IMR-90 (cell line): ENCODE results near the gene URAD. TPM values are rescaled to one million over a fixed set of nuclear protein-coding genes. Genes with fewer than 3 reads are reported as not detected.

ENCODE experiments used
- ATAC-seq: fragments of 200-7000 bp; cut with Tn5 transposase; 2 replicates; pipeline ENCODE4 v1.9.1; 2020; ENCODE audit warnings: low read depth, mild to moderate bottlenecking, moderate library complexity
- BruUV-seq: library from RNA; stranded (reverse); fragments of 400-500 nt; replicated peaks from 2 replicates; lab custom pipeline; 2021; lab: Mats Ljungman, UMichigan
- CTCF ChIA-PET: fragments of 300-600 bp; formaldehyde crosslinking; extraction: SDS; loops from one replicate; lab custom pipeline; 2021; ENCODE audit warnings: antibody characterized with exemption; lab: Yijun Ruan, JAX
- POLR2A ChIA-PET: fragments of 300-600 bp; sonication (Branson Sonifier 250); formaldehyde crosslinking; loops from one replicate; lab custom pipeline; 2022; ENCODE audit warnings: antibody characterized with exemption; ENCODE audit not compliant: unreplicated experiment; lab: Charles Lee
- DNase-seq: peaks from one replicate; pipeline ENCODE4 v3.0.0; 2013
- H2AFZ ChIP-seq: replicated peaks from 2 replicates; pipeline ENCODE3; 2013; ENCODE audit warnings: low read length, mild to moderate bottlenecking; ENCODE audit not compliant: poor library complexity
- H2AK5ac ChIP-seq: 2 replicates; pipeline ENCODE4 v1.6.1; 2013; ENCODE audit warnings: low read depth, low read length, inconsistent platforms
- H2AK9ac ChIP-seq: replicated peaks from 2 replicates; pipeline ENCODE3; 2013; ENCODE audit warnings: mild to moderate bottlenecking, low read depth, low read length, moderate library complexity; ENCODE audit not compliant: poor library complexity
- H2BK120ac ChIP-seq: 2 replicates; pipeline ENCODE4 v1.6.1; 2013; ENCODE audit warnings: low read depth, low read length, inconsistent platforms
- H2BK15ac ChIP-seq: 3 replicates; pipeline ENCODE4 v1.6.1; 2013; ENCODE audit warnings: low read depth, low read length, inconsistent platforms
- H2BK20ac ChIP-seq: 2 replicates; pipeline ENCODE4 v1.6.1; 2013; ENCODE audit warnings: low read depth, mild to moderate bottlenecking, inconsistent platforms, low read length, moderate library complexity
- H2BK5ac ChIP-seq: 2 replicates; pipeline ENCODE4 v1.6.1; 2013; ENCODE audit warnings: mild to moderate bottlenecking, low read depth, low read length, inconsistent platforms; ENCODE audit not compliant: poor library complexity, severe bottlenecking
- H3K14ac ChIP-seq: replicated peaks from 2 replicates; pipeline ENCODE4 v1.6.1; 2013; ENCODE audit warnings: low read depth, low read length, inconsistent platforms
- H3K18ac ChIP-seq: 2 replicates; pipeline ENCODE4 v1.6.1; 2013; ENCODE audit warnings: low read depth, low read length, control low read depth
- H3K23ac ChIP-seq: 2 replicates; pipeline ENCODE4 v1.6.1; 2013; ENCODE audit warnings: low read depth, low read length, inconsistent platforms
- H3K27ac ChIP-seq: 2 replicates; pipeline ENCODE4 v1.5.1; 2013; ENCODE audit warnings: mild to moderate bottlenecking, control low read depth, low read length; ENCODE audit not compliant: insufficient read depth
- H3K27me3 ChIP-seq: 2 replicates; pipeline ENCODE4 v1.6.1; 2013; ENCODE audit warnings: low read length; ENCODE audit not compliant: control insufficient read depth, insufficient read depth
- H3K36me3 ChIP-seq: 2 replicates; pipeline ENCODE4 v1.6.1; 2013; ENCODE audit warnings: low read length, mixed read lengths; ENCODE audit not compliant: control insufficient read depth, insufficient read depth
- H3K4ac ChIP-seq: 2 replicates; pipeline ENCODE4 v1.6.1; 2013; ENCODE audit warnings: low read depth, low read length, inconsistent platforms
- H3K4me1 ChIP-seq: 2 replicates; pipeline ENCODE4 v1.6.1; 2013; ENCODE audit warnings: low read length, mixed read lengths; ENCODE audit not compliant: control insufficient read depth, insufficient read depth
- H3K4me2 ChIP-seq: 2 replicates; pipeline ENCODE4 v1.6.1; 2013; ENCODE audit warnings: low read depth, mild to moderate bottlenecking, control low read depth, low read length, moderate library complexity
- H3K4me3 ChIP-seq: 2 replicates; pipeline ENCODE4 v1.5.1; 2013; ENCODE audit warnings: low read depth, mild to moderate bottlenecking, control low read depth, low read length, moderate library complexity; ENCODE audit not compliant: insufficient read depth
- H3K56ac ChIP-seq: 2 replicates; pipeline ENCODE4 v1.6.1; 2013; ENCODE audit warnings: low read length, inconsistent platforms; ENCODE audit not compliant: insufficient read depth; ENCODE audit errors: extremely low read depth
- H3K79me1 ChIP-seq, 2 experiments: 2 replicates each; pipeline ENCODE4 v1.6.1; 2013; ENCODE audit warnings: low read length in 2 of 2, inconsistent platforms in 1 of 2, low read depth in 1 of 2
- H3K9ac ChIP-seq: 2 replicates; pipeline ENCODE4 v1.6.1; 2013; ENCODE audit warnings: low read depth, low read length, control low read depth
- H3K9me1 ChIP-seq: 2 replicates; pipeline ENCODE4 v1.6.1; 2013; ENCODE audit warnings: low read length, inconsistent platforms; ENCODE audit not compliant: insufficient read depth
- H3K9me3 ChIP-seq: 2 replicates; pipeline ENCODE4 v1.6.1; 2013; ENCODE audit warnings: low read length; ENCODE audit not compliant: control insufficient read depth, insufficient read depth
- H4K20me1 ChIP-seq: 2 replicates; pipeline ENCODE4 v1.6.1; 2013; ENCODE audit warnings: low read length, inconsistent platforms; ENCODE audit not compliant: insufficient read depth
- H4K5ac ChIP-seq: 2 replicates; pipeline ENCODE4 v1.6.1; 2013; ENCODE audit warnings: mild to moderate bottlenecking, low read depth, low read length, control low read depth
- H4K8ac ChIP-seq, 2 experiments: 2 replicates each; pipeline ENCODE4 v1.6.1; 2013; ENCODE audit warnings: low read depth in 2 of 2, low read length in 2 of 2, control low read depth in 1 of 2, inconsistent platforms in 1 of 2
- H4K91ac ChIP-seq: 2 replicates; pipeline ENCODE4 v1.6.1; 2013; ENCODE audit warnings: low read depth, low read length, inconsistent platforms; ENCODE audit not compliant: insufficient read depth
- BHLHE40 ChIP-seq: fragments of 150-350 bp; IDR thresholded peaks from 2 replicates; pipeline ENCODE4 v1.6.1; 2016; ENCODE audit warnings: mild to moderate bottlenecking, low read depth, low read length
- CEBPB ChIP-seq: IDR thresholded peaks from 2 replicates; pipeline ENCODE4 v1.6.1; 2012; ENCODE audit warnings: low read depth, low read length, improper control_type of control experiment
- CHD1 ChIP-seq: IDR thresholded peaks from 2 replicates; pipeline ENCODE4 v1.6.1; 2012; ENCODE audit warnings: low read depth, low read length, improper control_type of control experiment
- CTCF ChIP-seq: conservative IDR thresholded peaks from 2 replicates; pipeline ENCODE4 v1.5.1; 2012; ENCODE audit warnings: mild to moderate bottlenecking, low read depth, low read length, improper control_type of control experiment
- ELK1 ChIP-seq: fragments of 150-350 bp; IDR thresholded peaks from 2 replicates; pipeline ENCODE4 v1.6.1; 2016; ENCODE audit warnings: low read depth, mild to moderate bottlenecking, low read length, moderate library complexity, borderline replicate concordance
- FOS ChIP-seq: fragments of 150-350 bp; IDR thresholded peaks from 2 replicates; pipeline ENCODE4 v1.6.1; 2016; ENCODE audit warnings: low read depth, low read length
- MAFK ChIP-seq: IDR thresholded peaks from 2 replicates; pipeline ENCODE4 v1.6.1; 2012; ENCODE audit warnings: low read depth, low read length, improper control_type of control experiment
- MAZ ChIP-seq: IDR thresholded peaks from 2 replicates; pipeline ENCODE4 v1.6.1; 2012; ENCODE audit warnings: low read depth, mild to moderate bottlenecking, low read length, improper control_type of control experiment, moderate library complexity, borderline replicate concordance
- MXI1 ChIP-seq: IDR thresholded peaks from 2 replicates; pipeline ENCODE4 v1.6.1; 2012; ENCODE audit warnings: low read depth, mild to moderate bottlenecking, low read length, moderate library complexity, borderline replicate concordance
- NFE2L2 ChIP-seq: fragments of 150-350 bp; IDR thresholded peaks from 2 replicates; pipeline ENCODE4 v1.6.1; 2016; ENCODE audit warnings: low read depth, mild to moderate bottlenecking, low read length
- POLR2A ChIP-seq: IDR thresholded peaks from 2 replicates; pipeline ENCODE4 v1.6.1; 2012; ENCODE audit warnings: mild to moderate bottlenecking, low read depth, low read length
- RAD21 ChIP-seq: IDR thresholded peaks from 2 replicates; pipeline ENCODE4 v1.6.1; 2012; ENCODE audit warnings: low read length, improper control_type of control experiment
- RCOR1 ChIP-seq: IDR thresholded peaks from 2 replicates; pipeline ENCODE4 v1.6.1; 2012; ENCODE audit warnings: mild to moderate bottlenecking, low read length, improper control_type of control experiment; ENCODE audit not compliant: insufficient replicate concordance
- RFX5 ChIP-seq: IDR thresholded peaks from 2 replicates; pipeline ENCODE4 v1.8.0; 2012; ENCODE audit warnings: low read depth, mild to moderate bottlenecking, low read length, moderate library complexity
- SMC3 ChIP-seq: fragments of 150-350 bp; IDR thresholded peaks from 2 replicates; pipeline ENCODE4 v1.6.1; 2016; ENCODE audit warnings: low read depth, mild to moderate bottlenecking, antibody characterized with exemption, low read length, moderate library complexity
- WGBS, 2 experiments: methylation state at CpG; one replicate each; pipeline versions ENCODE4 v1.1.5 to v1.1.7; 2013; ENCODE audit warnings: missing lambda C conversion rate in 2 of 2; ENCODE audit not compliant: insufficient read length in 1 of 2; ENCODE audit errors: extremely low coverage in 2 of 2; 5-methylcytosine and 5-hydroxymethylcytosine counted together
- dilution Hi-C: fragments of 300-500 bp; cut with HindIII; formaldehyde crosslinking; loops from one replicate; pipeline ENCODE4 v1.14.3; 2018; ENCODE audit warnings: low sequenced_read_pairs; ENCODE audit not compliant: unreplicated experiment
- in situ Hi-C: fragments of 300-500 bp; cut with MboI; formaldehyde crosslinking; loops from 3 replicates; pipeline ENCODE4 v1.14.3; 2019; ENCODE audit warnings: low sequenced_read_pairs, inconsistent platforms, mixed read lengths
- intact Hi-C: fragments of 100-400 bp; cut with micrococcal nuclease; formaldehyde crosslinking; loops from 2 replicates; pipeline ENCODE4 v1.10.0; 2022
- polyA plus RNA-seq, 3 experiments: library from polyadenylated mRNA; depleted of rRNA; stranded (reverse); fragments of >200 nt; gene quantifications; 2 replicates each; pipeline ENCODE4 v1.2.3, GENCODE V29; 2012; ENCODE audit warnings: low replicate concordance in 1 of 3
- total RNA-seq: library from RNA; depleted of rRNA; stranded (reverse); fragments of >200 nt; gene quantifications from 2 replicates; pipeline ENCODE4 v1.2.3, GENCODE V29; 2012
- TF ChIP-seq, protein P1 (sequence below): fragments of 150-350 bp; IDR thresholded peaks from 2 replicates; pipeline ENCODE4 v1.6.1; 2017; ENCODE audit warnings: mild to moderate bottlenecking, antibody characterized with exemption, low read length, low read depth

URAD gene
- total and polyA plus RNA-seq, 2 of the 4 experiments (the other 2 are of a cell fraction) = not detected

- Histone ChIP-seq H3K4ac (no peak overlapping the region), H3K27me3 (peaks cover 94% of the 10 kb centered on the region), H3K4me1 (peaks cover 3% of the 10 kb centered on the region; the same call in 1 of the 2 replicates), H3K79me1 (no peaks in the 10 kb centered on the region), H2BK20ac (no peak overlapping the region), H3K56ac (no peak overlapping the region), H2BK120ac (no peak overlapping the region), H3K36me3 (no peaks in the 10 kb centered on the region), H2AFZ (no peak overlapping the region), H3K9ac (no peak overlapping the region), H2BK5ac (no peak overlapping the region), H3K23ac (no peak overlapping the region), H4K5ac (no peak overlapping the region), H4K20me1 (peaks cover 3% of the 10 kb centered on the region; the same call in 1 of the 2 replicates), H3K27ac (no peak overlapping the region), H3K4me2 (no peak overlapping the region), H4K8ac (no peak overlapping the region), H4K91ac (no peak overlapping the region), H2BK15ac (no peak overlapping the region), H3K9me1 (no peaks in the 10 kb centered on the region), H3K18ac (no peak overlapping the region), H2AK9ac (no peak overlapping the region), H3K9me3 (no peaks in the 10 kb centered on the region; the same call in 1 of the 2 replicates), H2AK5ac (no peak overlapping the region), H3K4me3 (no peak overlapping the region), H3K14ac (no peak overlapping the region)
- in situ Hi-C loops = no loop called here
- POLR2A ChIA-PET = no interaction called here
- intact Hi-C loops = no loop called here
- BruUV-seq = no TSS peak
- TF ChIP-seq MXI1 = no peak
- no peak for TF ChIP-seq NFE2L2
- no peak for TF ChIP-seq POLR2A
- TF ChIP-seq CHD1 = no peak
- TF ChIP-seq RFX5 = no peak
- no peak for TF ChIP-seq RAD21
- no peak for TF ChIP-seq MAFK
- no peak for TF ChIP-seq MAZ
- no peak for TF ChIP-seq SMC3
- TF ChIP-seq FOS = no peak
- TF ChIP-seq RCOR1 = no peak
- no peak for TF ChIP-seq BHLHE40
- TF ChIP-seq, protein P1, sequence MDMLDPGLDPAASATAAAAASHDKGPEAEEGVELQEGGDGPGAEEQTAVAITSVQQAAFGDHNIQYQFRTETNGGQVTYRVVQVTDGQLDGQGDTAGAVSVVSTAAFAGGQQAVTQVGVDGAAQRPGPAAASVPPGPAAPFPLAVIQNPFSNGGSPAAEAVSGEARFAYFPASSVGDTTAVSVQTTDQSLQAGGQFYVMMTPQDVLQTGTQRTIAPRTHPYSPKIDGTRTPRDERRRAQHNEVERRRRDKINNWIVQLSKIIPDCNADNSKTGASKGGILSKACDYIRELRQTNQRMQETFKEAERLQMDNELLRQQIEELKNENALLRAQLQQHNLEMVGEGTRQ = no peak
- TF ChIP-seq CTCF = no peak
- TF ChIP-seq CEBPB = no peak
- no peak for TF ChIP-seq ELK1
- ATAC-seq (no peak), DNase-seq (no peak)
- CTCF ChIA-PET = interaction anchor here (1.1 kb wide), 1 partner anchor 13 kb away, joined by 3 read pairs; no protein-coding TSS in a partner anchor
- dilution Hi-C loops = no loop called here
- whole genome bisulfite sequencing, 2 experiments = no CpG with 5 or more reads among the region's 9 CpGs
Measured at GRCh38 chr13:27962982-27963381, 25.5 kb downstream of the URAD start.
